Sigmoid colon (tissue), 3 donors: ENCODE results near the gene WDR31.

Experiments used
- CTCF ChIP-seq, 4 experiments: fragments of 450-650 bp in 3 of 4; fragments of 200-600 bp in 1 of 4; IDR thresholded peaks; one replicate each; pipeline ENCODE4 v1.5.1; 2016 to 2019; ENCODE audit warnings: antibody characterized with exemption in 4 of 4, mild to moderate bottlenecking in 3 of 4, moderate library complexity in 2 of 4
- POLR2A ChIP-seq, 2 donors: fragments of 450-650 bp; IDR thresholded peaks; one replicate each; pipeline ENCODE4 v1.6.1; 2016; ENCODE audit warnings: antibody characterized with exemption in 2 of 2, mild to moderate bottlenecking in 2 of 2, moderate library complexity in 2 of 2

- TF ChIP-seq CTCF (IDR thresholded peaks at IDR 0.05) (no peak), POLR2A (IDR thresholded peaks at IDR 0.05) (no peak)
These were observed 20.3 kb upstream of the WDR31 start for GRCh38 chr9:113360242-113360842.
